WI38 (cell line): ENCODE measurements around the gene TRAFD1.

Experiments used
- H3K4me3 ChIP-seq: 2 replicates; pipeline ENCODE4 v1.5.1; 2011; ENCODE audit warnings: low read depth, mild to moderate bottlenecking, control low read depth, low read length
- TF ChIP-seq, protein P1 (sequence below): IDR thresholded peaks from 2 replicates; pipeline ENCODE4 v1.5.1; 2012; ENCODE audit warnings: low read depth, mild to moderate bottlenecking, control low read depth, low read length

The TRAFD1 gene

DNA sequence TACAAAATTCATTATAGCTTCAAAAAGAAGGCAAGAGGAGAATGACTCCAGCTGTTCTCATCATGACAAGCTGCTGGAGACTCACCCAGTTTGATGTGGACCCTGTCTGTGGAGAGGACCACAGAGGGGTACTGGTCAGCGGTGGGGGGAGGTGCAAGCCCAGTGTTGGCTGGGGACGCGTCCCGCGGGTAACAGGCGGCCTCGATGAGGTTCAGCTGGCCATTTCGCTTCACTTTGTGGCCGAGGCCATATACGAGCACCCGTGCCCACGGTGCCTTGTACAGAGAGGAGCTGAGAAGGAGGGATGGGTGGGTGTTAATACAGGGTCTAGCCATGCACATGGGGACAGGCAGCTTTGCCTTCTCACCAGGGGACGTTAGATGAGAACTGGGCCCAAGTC is 67.1 kb downstream of the TRAFD1 start:
- TF ChIP-seq, protein P1, sequence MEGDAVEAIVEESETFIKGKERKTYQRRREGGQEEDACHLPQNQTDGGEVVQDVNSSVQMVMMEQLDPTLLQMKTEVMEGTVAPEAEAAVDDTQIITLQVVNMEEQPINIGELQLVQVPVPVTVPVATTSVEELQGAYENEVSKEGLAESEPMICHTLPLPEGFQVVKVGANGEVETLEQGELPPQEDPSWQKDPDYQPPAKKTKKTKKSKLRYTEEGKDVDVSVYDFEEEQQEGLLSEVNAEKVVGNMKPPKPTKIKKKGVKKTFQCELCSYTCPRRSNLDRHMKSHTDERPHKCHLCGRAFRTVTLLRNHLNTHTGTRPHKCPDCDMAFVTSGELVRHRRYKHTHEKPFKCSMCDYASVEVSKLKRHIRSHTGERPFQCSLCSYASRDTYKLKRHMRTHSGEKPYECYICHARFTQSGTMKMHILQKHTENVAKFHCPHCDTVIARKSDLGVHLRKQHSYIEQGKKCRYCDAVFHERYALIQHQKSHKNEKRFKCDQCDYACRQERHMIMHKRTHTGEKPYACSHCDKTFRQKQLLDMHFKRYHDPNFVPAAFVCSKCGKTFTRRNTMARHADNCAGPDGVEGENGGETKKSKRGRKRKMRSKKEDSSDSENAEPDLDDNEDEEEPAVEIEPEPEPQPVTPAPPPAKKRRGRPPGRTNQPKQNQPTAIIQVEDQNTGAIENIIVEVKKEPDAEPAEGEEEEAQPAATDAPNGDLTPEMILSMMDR = no peak
- no peak overlapping the region for H3K4me3 ChIP-seq

DNA sequence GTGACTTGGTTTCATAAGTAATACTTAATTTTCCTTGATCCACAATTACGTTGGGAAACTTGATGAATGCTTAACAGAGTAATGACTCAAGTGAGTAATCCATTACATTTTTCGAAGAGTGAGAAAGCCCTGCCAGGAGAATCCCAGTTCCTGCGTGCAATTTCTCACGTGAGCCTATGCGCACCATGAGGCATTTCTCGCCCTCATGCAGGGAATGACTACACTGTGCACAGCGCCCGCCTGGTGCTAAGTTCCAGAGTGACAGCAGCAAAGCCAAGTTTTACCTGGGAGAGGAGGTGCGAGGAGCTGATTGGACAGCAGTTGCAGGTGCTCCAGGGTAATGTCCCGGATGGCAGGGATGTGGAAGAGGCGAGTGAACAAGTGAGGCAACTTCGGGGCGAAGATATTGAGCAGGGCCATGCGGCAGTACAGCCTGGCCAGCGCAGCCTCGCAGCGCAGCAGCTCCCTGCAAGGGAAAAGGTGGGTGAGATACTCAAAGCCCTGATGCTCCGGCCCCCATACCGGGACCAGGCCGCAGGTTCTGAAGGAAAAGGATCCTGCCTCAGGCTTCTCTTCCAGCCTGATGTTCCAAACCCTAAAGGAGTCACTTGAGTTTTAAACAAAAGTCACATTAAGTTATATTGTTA is 69.4 kb downstream of the TRAFD1 start:
- H3K4me3 ChIP-seq = no peak overlapping the region
- TF ChIP-seq, protein P1 = no peak

DNA sequence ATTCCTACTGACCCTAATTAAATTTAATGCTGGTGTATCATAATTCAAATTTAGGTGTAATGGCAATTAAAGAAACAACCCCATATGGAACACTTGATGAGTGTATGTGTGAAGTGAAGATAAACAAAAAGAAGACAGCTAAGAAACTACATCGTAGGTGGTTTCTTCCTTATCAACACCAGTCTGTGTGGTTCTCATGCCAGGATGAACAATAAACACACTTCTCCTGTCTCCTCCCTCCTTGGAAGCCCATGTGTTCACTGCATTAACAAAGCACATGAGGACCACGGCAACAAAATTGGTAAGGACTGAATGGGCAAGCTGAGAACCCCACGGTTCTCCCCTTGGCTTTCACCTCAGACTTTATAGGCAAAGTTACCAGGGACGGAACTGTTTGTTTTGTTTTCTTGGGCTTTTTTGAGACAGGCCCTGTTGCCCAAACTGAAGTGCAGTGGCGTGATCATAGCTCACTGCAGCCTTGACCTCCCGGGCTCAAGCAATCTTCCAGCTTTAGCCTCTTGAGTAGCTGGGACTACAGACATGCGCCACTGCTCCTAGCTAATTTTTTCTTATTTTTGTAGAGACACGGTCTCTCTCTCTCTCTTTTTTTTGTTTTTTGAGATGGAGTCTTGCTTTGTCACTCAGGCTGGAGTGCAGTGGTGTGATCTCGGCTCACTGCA is 71.0 kb downstream of the TRAFD1 start:
- H3K4me3 ChIP-seq = no peak overlapping the region
- TF ChIP-seq, protein P1 = no peak

- H3K4me3 ChIP-seq = no peak overlapping the region
Observed at GRCh38 chr12:112198120-112198733, 72.9 kb downstream of the TRAFD1 start.

GRCh38 chr12:112199136-112199535 is 73.8 kb downstream of the TRAFD1 start:
- TF ChIP-seq, protein P1 = no peak
- H3K4me3 ChIP-seq = no peak overlapping the region

More at GRCh38 chr12:112198120-112198733, 72.9 kb downstream of the TRAFD1 start:
- TF ChIP-seq, protein P1 = peak; percentile 64
